SU-DHL-6 (cell line): ENCODE data around the gene ZNF81.

Experiments
- EZH2phosphoT487 ChIP-seq: fragments of 200-600 bp; sonication (generic), shearing (Covaris generic); conservative IDR thresholded peaks from 2 replicates; pipeline ENCODE4 v1.6.1; 2018; ENCODE audit warnings: mild to moderate bottlenecking, antibody characterized with exemption, low read length, moderate library complexity, mixed read lengths
- TF ChIP-seq, protein P1 (sequence below): fragments of 200-600 bp; sonication (generic); IDR thresholded peaks from one replicate; pipeline ENCODE4 v1.5.1; 2017; ENCODE audit warnings: antibody characterized with exemption, mild to moderate bottlenecking, low read length, moderate library complexity; ENCODE audit not compliant: insufficient read depth, poor library complexity, severe bottlenecking

GRCh38 chrX:47802589-47802988, 34.1 kb upstream of the ZNF81 start:
- TF ChIP-seq EZH2phosphoT487, result no peak
- TF ChIP-seq, protein P1, sequence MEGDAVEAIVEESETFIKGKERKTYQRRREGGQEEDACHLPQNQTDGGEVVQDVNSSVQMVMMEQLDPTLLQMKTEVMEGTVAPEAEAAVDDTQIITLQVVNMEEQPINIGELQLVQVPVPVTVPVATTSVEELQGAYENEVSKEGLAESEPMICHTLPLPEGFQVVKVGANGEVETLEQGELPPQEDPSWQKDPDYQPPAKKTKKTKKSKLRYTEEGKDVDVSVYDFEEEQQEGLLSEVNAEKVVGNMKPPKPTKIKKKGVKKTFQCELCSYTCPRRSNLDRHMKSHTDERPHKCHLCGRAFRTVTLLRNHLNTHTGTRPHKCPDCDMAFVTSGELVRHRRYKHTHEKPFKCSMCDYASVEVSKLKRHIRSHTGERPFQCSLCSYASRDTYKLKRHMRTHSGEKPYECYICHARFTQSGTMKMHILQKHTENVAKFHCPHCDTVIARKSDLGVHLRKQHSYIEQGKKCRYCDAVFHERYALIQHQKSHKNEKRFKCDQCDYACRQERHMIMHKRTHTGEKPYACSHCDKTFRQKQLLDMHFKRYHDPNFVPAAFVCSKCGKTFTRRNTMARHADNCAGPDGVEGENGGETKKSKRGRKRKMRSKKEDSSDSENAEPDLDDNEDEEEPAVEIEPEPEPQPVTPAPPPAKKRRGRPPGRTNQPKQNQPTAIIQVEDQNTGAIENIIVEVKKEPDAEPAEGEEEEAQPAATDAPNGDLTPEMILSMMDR, result no peak
